ENCODE results near the gene WHRN. TPM values are rescaled to one million over a fixed set of nuclear protein-coding genes. Genes with fewer than 3 reads are reported as not detected.

The WHRN gene
- total and polyA plus RNA-seq, 2 experiments from 2014 or later = 8.3 to 8.9 TPM

DNA sequence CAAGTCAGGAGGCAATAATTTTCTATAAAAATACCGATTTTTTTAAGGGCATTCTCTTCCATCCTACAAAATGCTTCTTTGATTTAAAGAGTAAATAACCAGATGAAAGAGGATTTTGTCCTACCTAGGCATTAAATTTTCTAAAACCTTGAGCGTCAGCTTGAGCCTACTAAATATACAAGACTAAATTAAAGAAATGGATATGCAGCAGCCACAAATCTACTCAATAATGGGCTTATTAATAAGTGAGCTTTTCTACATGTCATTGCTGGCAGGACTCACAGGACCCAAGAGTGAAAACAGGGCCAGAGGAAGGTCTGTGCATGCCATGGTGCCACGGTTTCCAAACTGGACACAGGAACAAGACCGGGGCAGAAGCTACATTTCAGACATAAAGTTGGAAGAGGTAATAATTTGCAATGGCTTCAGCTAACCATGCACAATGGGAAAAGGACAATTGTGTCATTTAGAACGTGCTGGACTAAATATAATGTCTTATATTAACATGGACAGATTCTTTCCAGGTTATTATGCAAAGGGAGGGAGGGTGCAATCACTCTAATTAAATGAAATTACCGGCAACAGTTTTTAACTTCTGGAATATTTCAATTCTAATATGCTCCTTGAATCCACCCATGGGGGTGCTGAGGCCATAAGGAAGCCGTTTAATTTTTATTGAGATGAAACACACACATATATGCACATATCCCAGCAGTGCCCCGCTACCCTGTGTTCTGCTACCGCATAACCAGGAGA, 5.2 kb downstream of the WHRN start:
- Mint-ChIP-seq H3K4me1 (peaks cover 43% of the 10 kb centered on the region), H3K27ac (no peak overlapping the region), H3K36me3 (ENCODE audit: low read depth) (no peaks in the 10 kb centered on the region), H3K4me3 (no peak overlapping the region), H3K9me3 (no peaks in the 10 kb centered on the region; the same call in 2 of the 3 replicates), H3K27me3 (ENCODE audit: insufficient read depth, low read depth, poor library complexity) (peaks cover 12% of the 10 kb centered on the region)
- Histone ChIP-seq H2AFZ (no peak overlapping the region), H3K27me3 (ENCODE audit: insufficient read depth) (peaks cover 19% of the 10 kb centered on the region), H3F3A (replicated peaks; ENCODE audit: low read depth) (no peaks in the 10 kb centered on the region), H4K20me1 (replicated peaks; ENCODE audit: insufficient read depth) (no peaks in the 10 kb centered on the region; the same call in 1 of the 2 replicates), H3K36me3 (ENCODE audit: insufficient read depth) (no peaks in the 10 kb centered on the region), H3K4me3 (no peak overlapping the region), H3K4me2 (no peak overlapping the region), H3K79me2 (replicated peaks; ENCODE audit: insufficient read depth) (0 out of 2 replicates have a peak, but pooled peaks cover 4% of the 10 kb centered on the region), H3K4me1 (ENCODE audit: insufficient read depth) (peaks cover 26% of the 10 kb centered on the region), H3K9me2 (ENCODE audit: insufficient read depth) (no peaks in the 10 kb centered on the region), H3K27ac (ENCODE audit: low read depth) (no peak overlapping the region)
- TF ChIP-seq EZH2phosphoT487 (IDR thresholded peaks at IDR 0.05; ENCODE audit: unreplicated experiment) (no peak), STAT1 (IDR thresholded peaks at IDR 0.05; ENCODE audit: unreplicated experiment) (no peak), NANOG (IDR thresholded peaks at IDR 0.05; ENCODE audit: borderline replicate concordance) (no peak), REST (IDR thresholded peaks at IDR 0.05; ENCODE audit: unreplicated experiment) (no peak), ZNF462 (CRISPR knock-in tag; IDR thresholded peaks at IDR 0.05) (no peak), ZNF331 (CRISPR knock-in tag; IDR thresholded peaks at IDR 0.05; ENCODE audit: low read depth) (no peak), EZH2 (IDR thresholded peaks at IDR 0.05; ENCODE audit: low read depth, unreplicated experiment) (no peak), POLR2AphosphoS5 (IDR thresholded peaks at IDR 0.05; ENCODE audit: low read depth) (no peak), JUNB (IDR thresholded peaks at IDR 0.05; ENCODE audit: unreplicated experiment) (no peak)
- TF ChIP-seq, protein P1, sequence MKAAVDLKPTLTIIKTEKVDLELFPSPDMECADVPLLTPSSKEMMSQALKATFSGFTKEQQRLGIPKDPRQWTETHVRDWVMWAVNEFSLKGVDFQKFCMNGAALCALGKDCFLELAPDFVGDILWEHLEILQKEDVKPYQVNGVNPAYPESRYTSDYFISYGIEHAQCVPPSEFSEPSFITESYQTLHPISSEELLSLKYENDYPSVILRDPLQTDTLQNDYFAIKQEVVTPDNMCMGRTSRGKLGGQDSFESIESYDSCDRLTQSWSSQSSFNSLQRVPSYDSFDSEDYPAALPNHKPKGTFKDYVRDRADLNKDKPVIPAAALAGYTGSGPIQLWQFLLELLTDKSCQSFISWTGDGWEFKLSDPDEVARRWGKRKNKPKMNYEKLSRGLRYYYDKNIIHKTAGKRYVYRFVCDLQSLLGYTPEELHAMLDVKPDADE (IDR thresholded peaks at IDR 0.05) = no peak
- ATAC-seq (no peak), DNase-seq (ENCODE audit: low spot score) (no peak)

All from GM23338 (cell line).